ENCODE data around the gene KRTAP10-11. TPM values are rescaled to one million over a fixed set of nuclear protein-coding genes. Genes with fewer than 3 reads are reported as not detected.

KRTAP10-11 gene
- total RNA-seq, 1 donor from 2014 or later = not detected

DNA sequence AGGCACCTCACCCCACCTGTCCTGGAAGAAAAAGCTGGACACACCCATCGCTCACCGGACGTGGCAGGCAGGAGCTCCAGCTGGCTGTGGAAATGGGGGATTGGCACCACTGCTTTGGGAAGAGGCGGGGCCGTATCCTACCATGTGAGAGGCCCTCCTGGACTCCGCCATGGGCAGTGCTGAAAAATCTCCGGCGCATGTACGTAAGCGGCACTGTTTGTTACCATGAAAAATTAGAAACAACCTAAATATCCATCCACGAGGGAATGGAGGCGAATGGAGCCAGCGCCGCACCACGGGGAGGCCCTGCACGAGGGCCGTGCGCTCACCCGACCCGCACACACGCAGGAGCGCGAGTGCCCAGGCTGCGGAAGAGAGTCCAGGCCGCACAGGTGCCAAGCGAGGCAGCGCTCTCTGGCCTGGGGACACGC is 31.2 kb upstream of the KRTAP10-11 start:
- no peak for DNase-seq
- no peak overlapping the region for H3K4me3 ChIP-seq
- TF ChIP-seq, protein P1, sequence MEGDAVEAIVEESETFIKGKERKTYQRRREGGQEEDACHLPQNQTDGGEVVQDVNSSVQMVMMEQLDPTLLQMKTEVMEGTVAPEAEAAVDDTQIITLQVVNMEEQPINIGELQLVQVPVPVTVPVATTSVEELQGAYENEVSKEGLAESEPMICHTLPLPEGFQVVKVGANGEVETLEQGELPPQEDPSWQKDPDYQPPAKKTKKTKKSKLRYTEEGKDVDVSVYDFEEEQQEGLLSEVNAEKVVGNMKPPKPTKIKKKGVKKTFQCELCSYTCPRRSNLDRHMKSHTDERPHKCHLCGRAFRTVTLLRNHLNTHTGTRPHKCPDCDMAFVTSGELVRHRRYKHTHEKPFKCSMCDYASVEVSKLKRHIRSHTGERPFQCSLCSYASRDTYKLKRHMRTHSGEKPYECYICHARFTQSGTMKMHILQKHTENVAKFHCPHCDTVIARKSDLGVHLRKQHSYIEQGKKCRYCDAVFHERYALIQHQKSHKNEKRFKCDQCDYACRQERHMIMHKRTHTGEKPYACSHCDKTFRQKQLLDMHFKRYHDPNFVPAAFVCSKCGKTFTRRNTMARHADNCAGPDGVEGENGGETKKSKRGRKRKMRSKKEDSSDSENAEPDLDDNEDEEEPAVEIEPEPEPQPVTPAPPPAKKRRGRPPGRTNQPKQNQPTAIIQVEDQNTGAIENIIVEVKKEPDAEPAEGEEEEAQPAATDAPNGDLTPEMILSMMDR (IDR thresholded peaks at IDR 0.05; ENCODE audit: borderline replicate concordance) = no peak
- no peak overlapping the region for H3K27ac ChIP-seq (replicated peaks)
- peaks cover 25% of the 10 kb centered on the region for H3K9me3 ChIP-seq (replicated peaks)
- H3K4me1 ChIP-seq = no peaks in the 10 kb centered on the region
- no peaks in the 10 kb centered on the region for H3K36me3 ChIP-seq
- peaks cover 35% of the 10 kb centered on the region for H3K27me3 ChIP-seq (ENCODE audit: low read depth)
- intact Hi-C loops (cut with micrococcal nuclease) = no loop called here

DNA sequence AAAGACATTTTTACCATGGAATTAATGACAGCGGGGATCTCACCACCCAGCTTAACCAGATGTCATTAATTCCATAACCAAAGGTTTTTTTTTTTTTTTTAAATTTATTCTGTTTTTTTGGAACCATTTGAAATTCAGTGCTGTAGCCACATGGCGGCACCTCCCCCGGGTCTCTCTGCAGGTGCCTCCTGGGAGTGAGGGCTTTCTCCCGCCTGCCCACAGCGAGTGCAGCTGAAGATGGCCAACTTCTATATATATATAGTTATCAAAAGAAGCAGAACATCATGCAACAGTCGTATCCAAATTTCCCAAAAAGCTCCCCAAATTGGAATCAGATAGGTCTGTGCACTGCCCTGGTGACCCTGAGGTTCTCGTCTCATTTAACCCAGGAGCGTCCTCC is 30.7 kb upstream of the KRTAP10-11 start:
- TF ChIP-seq, protein P1 (IDR thresholded peaks at IDR 0.05; ENCODE audit: borderline replicate concordance) = no peak
- Histone ChIP-seq H3K27ac (replicated peaks) (no peak overlapping the region), H3K9me3 (replicated peaks) (peaks cover 21% of the 10 kb centered on the region), H3K36me3 (no peaks in the 10 kb centered on the region), H3K4me1 (no peaks in the 10 kb centered on the region), H3K27me3 (ENCODE audit: low read depth) (peaks cover 35% of the 10 kb centered on the region), H3K4me3 (no peak overlapping the region)
- intact Hi-C loops (cut with micrococcal nuclease) = no loop called here
- no peak for DNase-seq

DNA sequence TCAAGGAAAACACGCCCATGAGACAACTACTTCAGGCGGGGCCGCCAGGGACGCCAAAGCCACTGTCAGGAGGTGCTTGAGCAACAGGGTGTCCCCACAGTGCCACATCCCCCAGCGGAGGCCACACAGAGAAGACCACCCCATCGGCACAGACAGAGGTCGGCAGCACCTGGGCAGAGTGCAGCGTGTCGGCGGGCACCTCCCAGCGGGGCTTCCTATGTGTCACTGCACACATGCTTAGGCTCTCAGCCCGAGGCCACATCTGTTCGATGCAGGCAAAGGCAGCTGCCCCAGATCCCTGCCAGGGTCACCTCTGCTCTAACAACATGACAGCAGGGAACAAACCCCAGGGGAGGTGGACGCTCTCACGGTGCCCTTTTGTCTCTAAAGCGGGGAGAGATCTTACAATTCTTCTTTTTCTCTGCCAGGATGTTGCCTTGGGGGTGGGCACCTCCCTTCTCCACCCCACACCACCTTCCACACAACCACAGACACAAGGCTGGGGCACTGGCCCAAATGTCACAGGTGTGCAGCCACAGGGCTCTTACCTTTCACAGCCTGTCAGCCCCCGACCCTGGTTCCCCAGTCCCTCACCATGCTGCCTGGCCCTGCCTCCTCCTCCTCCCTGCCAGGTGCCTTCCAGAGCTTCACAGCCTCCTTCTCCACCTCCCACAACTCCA is 30.2 kb upstream of the KRTAP10-11 start:
- no peaks in the 10 kb centered on the region for H3K4me1 ChIP-seq
- TF ChIP-seq, protein P1 (IDR thresholded peaks at IDR 0.05; ENCODE audit: borderline replicate concordance) = no peak
- H3K9me3 ChIP-seq (replicated peaks) = peaks cover 15% of the 10 kb centered on the region
- no peak overlapping the region for H3K27ac ChIP-seq (replicated peaks)
- peaks cover 35% of the 10 kb centered on the region for H3K27me3 ChIP-seq (ENCODE audit: low read depth)
- no peak for DNase-seq
- intact Hi-C loops (cut with micrococcal nuclease) = no loop called here
- H3K4me3 ChIP-seq = no peak overlapping the region
- H3K36me3 ChIP-seq = no peaks in the 10 kb centered on the region

DNA sequence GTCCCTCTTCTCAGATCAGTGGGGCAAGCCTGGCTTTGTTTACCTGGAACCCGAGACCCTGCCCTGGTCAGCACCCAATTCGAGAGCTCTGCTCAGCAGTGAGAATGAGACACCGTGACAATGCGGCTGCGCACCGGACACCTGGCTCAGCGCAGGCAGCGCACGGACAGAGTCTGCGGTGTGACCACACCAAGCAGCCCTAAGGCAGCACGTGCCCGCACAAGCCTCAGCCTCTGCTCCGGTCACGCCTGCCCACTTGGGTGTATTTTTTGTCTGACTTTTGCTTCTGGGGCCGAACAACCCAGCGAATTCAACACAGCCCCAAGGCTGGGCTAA is 29.7 kb upstream of the KRTAP10-11 start:
- no peak overlapping the region for H3K4me3 ChIP-seq
- intact Hi-C loops (cut with micrococcal nuclease) = no loop called here
- TF ChIP-seq, protein P1 (IDR thresholded peaks at IDR 0.05; ENCODE audit: borderline replicate concordance) = no peak
- H3K9me3 ChIP-seq (replicated peaks) = peaks cover 10% of the 10 kb centered on the region
- H3K27me3 ChIP-seq (ENCODE audit: low read depth) = peaks cover 35% of the 10 kb centered on the region
- H3K36me3 ChIP-seq = no peaks in the 10 kb centered on the region
- DNase-seq = no peak
- no peaks in the 10 kb centered on the region for H3K4me1 ChIP-seq
- no peak overlapping the region for H3K27ac ChIP-seq (replicated peaks)

DNA sequence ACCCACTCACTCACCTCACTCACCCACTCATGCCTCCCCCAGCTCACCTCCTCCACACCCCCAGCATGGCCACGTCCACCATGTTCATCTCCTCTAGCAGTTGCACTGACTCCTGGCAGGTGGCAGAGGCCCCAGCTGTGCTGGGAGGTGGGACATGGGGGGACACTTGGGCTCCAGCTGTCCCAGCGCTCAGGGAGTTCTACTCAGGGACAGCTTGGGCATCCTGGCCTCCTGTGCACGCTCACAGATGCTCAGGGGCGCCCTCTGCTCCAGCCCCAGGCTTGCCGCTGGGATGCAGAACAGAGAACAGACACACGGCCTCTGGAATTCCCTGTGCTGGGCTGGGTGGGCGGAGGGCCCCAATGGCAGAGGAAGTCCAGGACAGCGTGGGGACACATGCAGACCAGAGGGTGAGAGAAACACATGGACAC is 29.1 kb upstream of the KRTAP10-11 start:
- no peak overlapping the region for H3K27ac ChIP-seq (replicated peaks)
- TF ChIP-seq, protein P1 (IDR thresholded peaks at IDR 0.05; ENCODE audit: borderline replicate concordance) = no peak
- DNase-seq = no peak
- H3K36me3 ChIP-seq = no peaks in the 10 kb centered on the region
- no peaks in the 10 kb centered on the region for H3K4me1 ChIP-seq
- peaks cover 6% of the 10 kb centered on the region for H3K9me3 ChIP-seq (replicated peaks)
- H3K4me3 ChIP-seq = no peak overlapping the region
- intact Hi-C loops (cut with micrococcal nuclease) = no loop called here
- H3K27me3 ChIP-seq (ENCODE audit: low read depth) = peaks cover 35% of the 10 kb centered on the region
